ENCODE results near the gene PRR20G.

GRCh38 chr3:127274200-127274760 is 13.6 kb downstream of the PRR20G start:
- TF ChIP-seq CTCF (conservative IDR thresholded peaks at IDR 0.05 in 1 of 2, IDR thresholded peaks at IDR 0.05 in 1 of 2; ENCODE audit: low read depth in 1 of 2, low read length in 2 of 2) (no peak), EZH2 (IDR thresholded peaks at IDR 0.05; ENCODE audit: low read length, missing control alignments) (no peak)

Measured in fibroblast of lung (primary cell).